ENCODE measurements around the gene DYRK4. TPM values are rescaled to one million over a fixed set of nuclear protein-coding genes. Genes with fewer than 3 reads are reported as not detected.

DYRK4 gene
- total RNA-seq, 2 donors from 2014 or later: 10.9 to 16.6 TPM

- DNase-seq: no peak
- Histone ChIP-seq H3K27me3 (ENCODE audit: control insufficient read depth, insufficient read depth, low read length, poor library complexity, severe bottlenecking) (no peaks in the 10 kb centered on the region), H3K27ac (ENCODE audit: low read depth, low read length) (no peak overlapping the region), H3K9ac (ENCODE audit: extremely low read depth, low read length, poor library complexity, severe bottlenecking) (no peak overlapping the region), H3K36me3 (ENCODE audit: control insufficient read depth, insufficient read depth, low read length) (peaks cover 58% of the 10 kb centered on the region), H3K4me1 (ENCODE audit: control insufficient read depth, insufficient read depth, low read length) (no peaks in the 10 kb centered on the region), H3K9me3 (ENCODE audit: control insufficient read depth, low read length) (no peaks in the 10 kb centered on the region), H3K4me3 (ENCODE audit: low read length) (no peak overlapping the region)
- H3K36me3 Mint-ChIP-seq (ENCODE audit: low read depth): peaks cover 19% of the 10 kb centered on the region
- H3K4me1 Mint-ChIP-seq: no peaks in the 10 kb centered on the region
- H3K9me3 Mint-ChIP-seq: no peaks in the 10 kb centered on the region
- no peaks in the 10 kb centered on the region for H3K27me3 Mint-ChIP-seq (ENCODE audit: insufficient read depth)
- no peak for TF ChIP-seq CTCF (conservative IDR thresholded peaks at IDR 0.05)
- no peak overlapping the region for H3K4me3 Mint-ChIP-seq
- H3K27ac Mint-ChIP-seq: no peak overlapping the region
- 92% methylated on average over 1 to 2 of the region's 2 CpGs for WGBS, 2 experiments (ENCODE audit: insufficient coverage in 1 of 2, insufficient read length in 1 of 2)
Observed at GRCh38 chr12:4555804-4556203, 6.2 kb upstream of the DYRK4 start.

DNA sequence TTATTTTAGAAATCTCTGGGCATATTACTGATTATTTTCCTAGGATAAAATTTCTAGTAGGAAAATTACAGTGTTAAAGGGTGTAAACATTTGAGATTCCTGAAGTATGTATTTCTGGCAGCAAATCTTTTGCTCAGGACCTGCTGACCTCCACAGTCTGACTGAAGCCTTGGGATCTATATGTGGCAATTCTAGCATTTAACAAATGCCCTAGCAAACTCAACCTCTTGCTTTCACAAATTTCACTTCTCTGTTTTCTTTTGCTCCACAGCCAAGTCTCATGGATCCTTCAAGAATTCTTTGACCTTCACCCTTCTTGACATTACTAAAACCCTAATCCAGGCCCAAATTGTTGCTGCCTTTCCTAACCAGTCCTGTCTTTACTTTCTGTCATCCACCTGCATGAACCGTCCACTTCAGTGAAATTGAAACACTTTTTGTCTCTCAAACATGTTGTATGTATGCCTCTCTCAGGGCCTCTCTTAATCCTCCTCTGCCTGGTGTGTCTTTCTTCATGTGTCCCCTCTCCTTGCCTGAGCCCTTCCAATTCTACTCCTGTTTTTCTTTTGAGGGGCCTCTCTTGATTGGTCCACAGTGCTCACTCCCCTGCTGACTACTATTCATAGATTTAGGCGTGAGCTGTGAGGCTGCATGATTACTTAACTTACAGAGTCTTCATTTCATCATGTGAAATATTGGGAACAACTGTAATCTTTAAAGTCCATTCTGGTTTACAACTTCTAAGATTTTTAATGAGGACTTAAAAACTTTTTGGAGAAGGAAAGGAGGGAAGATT is 5.1 kb upstream of the DYRK4 start:
- Mint-ChIP-seq H3K4me3 (no peak overlapping the region), H3K9me3 (no peaks in the 10 kb centered on the region), H3K36me3 (ENCODE audit: low read depth) (peaks cover 17% of the 10 kb centered on the region), H3K4me1 (peaks cover 3% of the 10 kb centered on the region), H3K27me3 (ENCODE audit: insufficient read depth) (peaks cover 3% of the 10 kb centered on the region), H3K27ac (no peak overlapping the region)
- no peaks in the 10 kb centered on the region for H3K4me1 ChIP-seq (ENCODE audit: control insufficient read depth, insufficient read depth, low read length)
- H3K9ac ChIP-seq (ENCODE audit: extremely low read depth, low read length, poor library complexity, severe bottlenecking): no peak overlapping the region
- no peaks in the 10 kb centered on the region for H3K9me3 ChIP-seq (ENCODE audit: control insufficient read depth, low read length)
- no peak for TF ChIP-seq CTCF (conservative IDR thresholded peaks at IDR 0.05)
- no peak overlapping the region for H3K4me3 ChIP-seq (ENCODE audit: low read length)
- no peaks in the 10 kb centered on the region for H3K27me3 ChIP-seq (ENCODE audit: control insufficient read depth, insufficient read depth, low read length, poor library complexity, severe bottlenecking)
- H3K27ac ChIP-seq (ENCODE audit: low read depth, low read length): no peak overlapping the region
- peaks cover 57% of the 10 kb centered on the region for H3K36me3 ChIP-seq (ENCODE audit: control insufficient read depth, insufficient read depth, low read length)
- 88 to 91% methylated on average over 1 to 2 of the region's 2 CpGs for WGBS, 2 experiments (ENCODE audit: insufficient coverage in 1 of 2, insufficient read length in 1 of 2)
- DNase-seq: no peak

- 93 to 94% methylated on average over 2 to 5 of the region's 5 CpGs for WGBS, 2 experiments (ENCODE audit: insufficient coverage in 1 of 2, insufficient read length in 1 of 2)
- no peaks in the 10 kb centered on the region for H3K4me1 ChIP-seq (ENCODE audit: control insufficient read depth, insufficient read depth, low read length)
- H3K4me1 Mint-ChIP-seq: peaks cover 8% of the 10 kb centered on the region
- TF ChIP-seq CTCF (conservative IDR thresholded peaks at IDR 0.05): no peak
- peaks cover 17% of the 10 kb centered on the region for H3K36me3 Mint-ChIP-seq (ENCODE audit: low read depth)
- no peaks in the 10 kb centered on the region for H3K9me3 Mint-ChIP-seq
- H3K4me3 Mint-ChIP-seq: no peak overlapping the region
- H3K27me3 Mint-ChIP-seq (ENCODE audit: insufficient read depth): peaks cover 9% of the 10 kb centered on the region
- peaks cover 5% of the 10 kb centered on the region for H3K27me3 ChIP-seq (ENCODE audit: control insufficient read depth, insufficient read depth, low read length, poor library complexity, severe bottlenecking)
- DNase-seq: no peak
- H3K4me3 ChIP-seq (ENCODE audit: low read length): no peak overlapping the region
- no peaks in the 10 kb centered on the region for H3K9me3 ChIP-seq (ENCODE audit: control insufficient read depth, low read length)
- peaks cover 52% of the 10 kb centered on the region for H3K36me3 ChIP-seq (ENCODE audit: control insufficient read depth, insufficient read depth, low read length)
- H3K27ac Mint-ChIP-seq: no peak overlapping the region
- H3K9ac ChIP-seq (ENCODE audit: extremely low read depth, low read length, poor library complexity, severe bottlenecking): no peak overlapping the region
- H3K27ac ChIP-seq (ENCODE audit: low read depth, low read length): no peak overlapping the region
Observed at GRCh38 chr12:4557586-4557985, 4.4 kb upstream of the DYRK4 start.

Measured in endodermal cell (in vitro differentiated cells).